HepG2 (cell line): Measurements from ENCODE around the gene MYO15A. TPM values are rescaled to one million over a fixed set of nuclear protein-coding genes. Genes with fewer than 3 reads are reported as not detected.

Experiments used
- ATAC-seq: fragments of 200-7000 bp; cut with Tn5 transposase; 3 replicates; pipeline ENCODE4 v1.9.1; 2020; ENCODE audit warnings: mild to moderate bottlenecking, moderate library complexity
- BruUV-seq: library from RNA; stranded (reverse); fragments of 400-500 nt; replicated peaks from 2 replicates; lab custom pipeline; 2021; lab: Mats Ljungman, UMichigan
- CTCF ChIA-PET: fragments of 300-600 bp; formaldehyde crosslinking; extraction: SDS; loops from one replicate; lab custom pipeline; 2021; ENCODE audit warnings: low total read pairs, inconsistent platforms, low intra/inter-chr PET ratio; lab: Yijun Ruan, JAX
- POLR2A ChIA-PET: fragments of 350-600 bp; sonication (Branson Sonifier 250); formaldehyde crosslinking; loops from one replicate; lab custom pipeline; 2020; ENCODE audit warnings: antibody characterized with exemption, inconsistent platforms; lab: Yijun Ruan, JAX
- DNase-seq: peaks from one replicate; pipeline ENCODE4 v3.0.0-alpha.2; 2015; ENCODE audit warnings: low spot score
- FAIRE-seq: peaks from 3 replicates; lab custom pipeline; 2011; peaks lifted over from hg19 to GRCh38; lab: Jason Lieb, UNC
- H2AFZ ChIP-seq: one replicate; pipeline ENCODE4 v1.6.1; 2011; ENCODE audit warnings: low read length, inconsistent platforms
- H3K27ac ChIP-seq: fragments of 300-600 bp; 3 replicates; pipeline ENCODE4 v1.8.0; 2011; ENCODE audit warnings: mixed run types, mild to moderate bottlenecking, mixed read lengths, low read length, inconsistent platforms; ENCODE audit not compliant: insufficient read depth; ENCODE audit errors: extremely low read length
- H3K27me3 ChIP-seq, 2 experiments: fragments of 200-600 bp in 1 of 2; 2 replicates in 1 of 2; 3 replicates in 1 of 2; pipeline versions ENCODE4 v1.6.0 to v1.8.0; 2011; ENCODE audit warnings: low read length in 2 of 2, mild to moderate bottlenecking in 2 of 2, moderate library complexity in 2 of 2, inconsistent platforms in 1 of 2; ENCODE audit not compliant: insufficient read depth in 2 of 2, control insufficient read depth in 1 of 2
- H3K36me3 ChIP-seq, 2 experiments: fragments of 200-600 bp in 1 of 2; replicated peaks in 1 of 2; 2 replicates in 1 of 2; 3 replicates in 1 of 2; pipeline versions ENCODE4 v1.5.1 to v1.8.0; 2011; ENCODE audit warnings: low read length in 2 of 2, inconsistent platforms in 1 of 2; ENCODE audit not compliant: insufficient read depth in 2 of 2, control insufficient read depth in 1 of 2
- H3K4me1 ChIP-seq: 2 replicates; pipeline ENCODE4 v1.5.1; 2012; ENCODE audit warnings: low read length, inconsistent platforms; ENCODE audit not compliant: insufficient read depth
- H3K4me2 ChIP-seq: 2 replicates; pipeline ENCODE4 v1.6.0; 2011; ENCODE audit warnings: low read depth, low read length, inconsistent platforms
- H3K4me3 ChIP-seq, 3 experiments: fragments of 200-600 bp in 1 of 3; sonication (generic), shearing (Covaris generic) in 1 of 3; replicated peaks in 1 of 3; 2 replicates each; pipeline ENCODE4 v1.5.1; 2011 to 2016; ENCODE audit warnings: low read length in 3 of 3, inconsistent platforms in 2 of 3, low read depth in 2 of 3, mild to moderate bottlenecking in 2 of 3, control low read depth in 1 of 3, mixed read lengths in 1 of 3; ENCODE audit not compliant: insufficient read depth in 1 of 3
- H3K79me2 ChIP-seq: one replicate; pipeline ENCODE4 v1.6.1; 2011; ENCODE audit warnings: low read length, inconsistent platforms; ENCODE audit not compliant: insufficient read depth
- H3K9ac ChIP-seq: 2 replicates; pipeline ENCODE4 v1.6.0; 2011; ENCODE audit warnings: mild to moderate bottlenecking, low read depth, low read length, inconsistent platforms; ENCODE audit not compliant: insufficient read depth
- H3K9me3 ChIP-seq: 2 replicates; pipeline ENCODE4 v1.5.1; 2012; ENCODE audit warnings: mild to moderate bottlenecking, low read length
- H4K20me1 ChIP-seq: 2 replicates; pipeline ENCODE4 v1.6.0; 2011; ENCODE audit warnings: inconsistent platforms, mild to moderate bottlenecking, low read length, moderate library complexity; ENCODE audit not compliant: insufficient read depth
- ATM ChIP-seq: fragments of 450-650 bp; IDR thresholded peaks from 2 replicates; pipeline ENCODE4 v1.7.1; 2017; ENCODE audit warnings: mild to moderate bottlenecking, borderline replicate concordance
- CEBPB ChIP-seq: IDR thresholded peaks from 2 replicates; pipeline ENCODE4 v1.6.1; 2011; ENCODE audit warnings: low read depth, low read length, improper control_type of control experiment, borderline replicate concordance
- HDAC2 ChIP-seq: sonication (generic); formaldehyde crosslinking; IDR thresholded peaks from 2 replicates; pipeline ENCODE4 v1.4.0; 2020; ENCODE audit warnings: missing genetic modification reagents
- HNF4G ChIP-seq, 2 experiments: sonication (generic) in 1 of 2; formaldehyde crosslinking in 1 of 2; IDR thresholded peaks; 2 replicates each; pipeline versions ENCODE4 v1.4.0 to v1.6.1; 2011 to 2020; ENCODE audit warnings: borderline replicate concordance in 2 of 2, low read depth in 2 of 2, mild to moderate bottlenecking in 2 of 2, low read length in 1 of 2, missing genetic modification reagents in 1 of 2, moderate library complexity in 1 of 2
- KDM5A ChIP-seq: fragments of 200-600 bp; sonication (generic); IDR thresholded peaks from 2 replicates; pipeline ENCODE4 v1.7.0; 2018; ENCODE audit warnings: antibody characterized with exemption, mild to moderate bottlenecking, low read length, borderline replicate concordance
- PATZ1 ChIP-seq: sonication (generic); formaldehyde crosslinking; IDR thresholded peaks from 2 replicates; pipeline ENCODE4 v1.4.0; 2020; ENCODE audit warnings: missing genetic modification reagents
- SALL1 ChIP-seq: sonication (generic); formaldehyde crosslinking; IDR thresholded peaks from 2 replicates; pipeline ENCODE4 v1.8.0; 2022; ENCODE audit warnings: mild to moderate bottlenecking, missing genetic modification reagents
- SP5 ChIP-seq: IDR thresholded peaks from 2 replicates; pipeline ENCODE4 v1.6.1; 2016; ENCODE audit warnings: low read depth, borderline replicate concordance
- TBX2 ChIP-seq: sonication (generic); formaldehyde crosslinking; IDR thresholded peaks from 2 replicates; pipeline ENCODE4 v1.5.0; 2020; ENCODE audit warnings: missing genetic modification reagents, mild to moderate bottlenecking, borderline replicate concordance
- ZMYM4 ChIP-seq: sonication (generic); formaldehyde crosslinking; IDR thresholded peaks from 2 replicates; pipeline ENCODE4 v1.8.1; 2023; ENCODE audit warnings: mild to moderate bottlenecking, missing genetic modification reagents
- ZNF788 ChIP-seq: sonication (generic); formaldehyde crosslinking; IDR thresholded peaks from 2 replicates; pipeline ENCODE4 v1.5.0; 2020; ENCODE audit warnings: mild to moderate bottlenecking, missing genetic modification reagents, borderline replicate concordance
- ZSCAN20 ChIP-seq: sonication (generic); formaldehyde crosslinking; IDR thresholded peaks from 2 replicates; pipeline ENCODE4 v1.4.0; 2020; ENCODE audit warnings: missing genetic modification reagents, mild to moderate bottlenecking, borderline replicate concordance
- WGBS: methylation state at CpG from one replicate; pipeline ENCODE4 v1.1.6; 2017; ENCODE audit warnings: low lambda C conversion rate; 5-methylcytosine and 5-hydroxymethylcytosine counted together
- in situ Hi-C: cut with HindIII; loops from 2 replicates; pipeline ENCODE4 v1.10.0; 2017; ENCODE audit warnings: low pct_unique_long_range_greater_than_20kb; ENCODE audit not compliant: extremely low pct_ligation_motif_present
- intact Hi-C: fragments of 100-400 bp; cut with micrococcal nuclease; formaldehyde crosslinking; loops from one replicate; pipeline ENCODE4 v1.10.0; 2022; ENCODE audit not compliant: unreplicated experiment
- polyA plus RNA-seq, 8 experiments: library from polyadenylated mRNA; depleted of rRNA in 3 of 8; stranded (reverse) in 7 of 8; unstranded in 1 of 8; fragments of >200 nt; fragmentation: Illumina TruSeq in 4 of 8; extraction: Trizol in 4 of 8; gene quantifications; 2 replicates each; pipeline versions ENCODE4 v1.2.1 to v1.2.3, GENCODE V29; 2011 to 2016; ENCODE audit warnings: low read depth in 4 of 8, missing spikeins in 1 of 8, mixed read lengths in 1 of 8; ENCODE audit not compliant: insufficient read depth in 1 of 8
- total RNA-seq, 5 experiments: library from RNA; depleted of rRNA; stranded (reverse); fragments of >200 nt; fragmentation: Illumina TruSeq; extraction: Trizol; gene quantifications; 2 replicates each; pipeline ENCODE4 v1.2.3, GENCODE V29; 2016; ENCODE audit warnings: low read depth in 1 of 5

MYO15A gene
- total and polyA plus RNA-seq, 2 of the 13 experiments (the other 11 are each of a cell fraction or from before 2014, with no cell fraction given): 0.07 to 0.20 TPM

DNA sequence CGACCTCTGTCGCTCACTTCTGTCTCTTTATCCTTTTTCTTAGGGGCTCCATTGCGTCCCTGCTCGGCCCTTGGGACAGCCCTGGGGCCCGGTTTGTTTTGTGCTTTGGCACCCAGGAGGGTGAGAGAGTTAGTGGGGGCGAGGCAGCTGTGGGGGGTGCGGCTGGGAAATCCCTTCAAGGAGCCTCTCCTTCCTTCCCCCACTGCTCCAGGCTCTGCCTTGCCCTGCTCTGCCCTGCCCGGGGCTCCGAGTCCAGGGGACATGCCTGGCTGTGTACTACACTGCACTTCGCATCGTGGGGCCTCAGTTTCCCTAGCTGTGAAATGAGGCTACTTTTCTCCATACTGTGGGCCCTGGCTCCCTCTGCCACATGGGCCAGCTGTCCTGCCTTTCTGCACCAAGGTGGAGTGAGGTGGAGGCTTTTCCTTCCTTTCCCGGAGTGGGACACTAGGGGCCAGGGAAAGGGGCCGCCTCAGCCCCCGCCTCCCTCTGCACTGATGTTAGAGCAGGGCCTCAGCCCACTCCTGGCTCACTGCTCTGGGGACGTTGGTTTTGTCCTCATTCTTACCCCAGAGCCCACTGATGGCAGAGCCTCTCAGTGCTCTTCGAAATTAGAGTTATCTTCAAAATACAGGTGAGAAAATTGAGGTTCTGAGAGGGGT, 117.9 kb downstream of the MYO15A start:
- intact Hi-C loops: no loop called here

More for the DNA sequence above, 117.9 kb downstream of the MYO15A start:
- in situ Hi-C loops: no loop called here
- DNase-seq (no peak), ATAC-seq (no peak), FAIRE-seq (no peak)
- Histone ChIP-seq H3K79me2 (peaks cover 21% of the 10 kb centered on the region), H3K4me2 (peak overlapping the region; percentile 97), H3K27me3 (no peaks in the 10 kb centered on the region; a peak in 1 of 5 replicates), H4K20me1 (peaks cover 4% of the 10 kb centered on the region; the same call in 1 of the 2 replicates), H3K4me3 (peak overlapping the region; percentile 85 to 96 (median 89)), H2AFZ (no peak overlapping the region), H3K4me1 (peaks cover 54% of the 10 kb centered on the region), H3K27ac (no peak overlapping the region), H3K9me3 (no peaks in the 10 kb centered on the region), H3K9ac (peak overlapping the region; percentile 79; the same call in 1 of the 2 replicates), H3K36me3 (no peaks in the 10 kb centered on the region)
- WGBS: 23% methylated on average over 15 of the region's 16 CpGs
- no peak for TF ChIP-seq ZMYM4 (CRISPR knock-in tag)
- TF ChIP-seq SP5 (CRISPR knock-in tag): no peak
- no peak for TF ChIP-seq ZNF788 (CRISPR knock-in tag)
- TF ChIP-seq ATM: no peak
- no peak for TF ChIP-seq HDAC2 (CRISPR knock-in tag)
- TF ChIP-seq TBX2 (CRISPR knock-in tag): no peak
- no peak for TF ChIP-seq ZSCAN20
- peak; percentile 41; the same call in 1 of the 2 replicates for TF ChIP-seq PATZ1 (CRISPR knock-in tag)
- no peak for TF ChIP-seq CEBPB
- no peak for TF ChIP-seq KDM5A
- 0 out of 2 replicates have a peak, but pooled peaks have one; percentile 4 for TF ChIP-seq SALL1 (CRISPR knock-in tag)
- TF ChIP-seq HNF4G (IDR thresholded peaks at IDR 0.05; ENCODE audit: borderline replicate concordance, low read depth, low read length): no peak
- 0 out of 2 replicates have a peak, but pooled peaks have one; percentile 27 for TF ChIP-seq HNF4G (CRISPR knock-in tag; IDR thresholded peaks at IDR 0.05; ENCODE audit: borderline replicate concordance, low read depth)
- ChIA-PET CTCF (no interaction called here), POLR2A (interaction anchor here (3.2 kb wide), 1 partner anchor 43 kb away, joined by 29 read pairs; the partner anchor contains the start of gene ALKBH5)
- BruUV-seq: TSS peak; percentile 57
